ENCODE results near the gene GON4L. TPM values are rescaled to one million over a fixed set of nuclear protein-coding genes. Genes with fewer than 3 reads are reported as not detected.
"Not testable (repeated sequence)": the region's sequence is repeated elsewhere in the genome, so short reads cannot be mapped to it uniquely, and the experiment has no call there.

GON4L gene
- total RNA-seq, 4 donors from 2014 or later, result 24.9 to 43.9 (median 33.6) TPM

DNA sequence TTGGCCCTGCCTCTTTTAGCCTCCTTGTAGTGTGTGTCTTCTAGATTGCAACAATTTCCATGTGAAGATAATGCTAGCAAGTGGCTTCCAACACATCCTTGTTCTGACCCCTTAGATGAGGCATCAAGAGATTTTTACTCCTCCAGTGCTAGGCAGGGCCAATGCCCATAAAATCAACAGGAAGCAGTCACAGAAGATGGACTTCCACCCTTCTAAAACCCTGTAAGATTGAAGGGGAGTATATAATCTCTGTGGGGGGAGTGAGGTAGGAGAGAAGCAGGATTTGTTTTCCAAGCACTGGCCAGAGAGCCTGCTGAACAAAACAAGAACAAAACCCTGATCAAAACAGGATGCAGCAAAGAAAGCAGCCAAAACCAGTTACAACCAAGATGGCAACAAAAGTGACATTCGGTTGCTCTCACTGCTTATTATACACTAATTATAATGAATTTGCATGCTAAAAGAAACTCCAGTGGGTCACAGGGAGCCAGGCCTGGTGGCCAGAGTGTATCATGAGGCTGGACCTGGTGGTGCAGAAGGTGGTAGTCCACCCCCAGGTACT lies 12.1 kb downstream of the GON4L start:
- TF ChIP-seq, protein P1, sequence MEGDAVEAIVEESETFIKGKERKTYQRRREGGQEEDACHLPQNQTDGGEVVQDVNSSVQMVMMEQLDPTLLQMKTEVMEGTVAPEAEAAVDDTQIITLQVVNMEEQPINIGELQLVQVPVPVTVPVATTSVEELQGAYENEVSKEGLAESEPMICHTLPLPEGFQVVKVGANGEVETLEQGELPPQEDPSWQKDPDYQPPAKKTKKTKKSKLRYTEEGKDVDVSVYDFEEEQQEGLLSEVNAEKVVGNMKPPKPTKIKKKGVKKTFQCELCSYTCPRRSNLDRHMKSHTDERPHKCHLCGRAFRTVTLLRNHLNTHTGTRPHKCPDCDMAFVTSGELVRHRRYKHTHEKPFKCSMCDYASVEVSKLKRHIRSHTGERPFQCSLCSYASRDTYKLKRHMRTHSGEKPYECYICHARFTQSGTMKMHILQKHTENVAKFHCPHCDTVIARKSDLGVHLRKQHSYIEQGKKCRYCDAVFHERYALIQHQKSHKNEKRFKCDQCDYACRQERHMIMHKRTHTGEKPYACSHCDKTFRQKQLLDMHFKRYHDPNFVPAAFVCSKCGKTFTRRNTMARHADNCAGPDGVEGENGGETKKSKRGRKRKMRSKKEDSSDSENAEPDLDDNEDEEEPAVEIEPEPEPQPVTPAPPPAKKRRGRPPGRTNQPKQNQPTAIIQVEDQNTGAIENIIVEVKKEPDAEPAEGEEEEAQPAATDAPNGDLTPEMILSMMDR (IDR thresholded peaks at IDR 0.05), result no peak
- no peak overlapping the region for H3K4me3 ChIP-seq (ENCODE audit: low read depth, poor library complexity, severe bottlenecking)
- WGBS, 2 donors, result 75 to 79% methylated on average over 1 of the region's 1 CpG
- intact Hi-C loops (cut with DNase I; ENCODE audit: low total_unique reads), result no loop called here
- peak in 1 of 2 donors; percentile 12 for DNase-seq (ENCODE audit: low spot score in 2 of 2)

DNA sequence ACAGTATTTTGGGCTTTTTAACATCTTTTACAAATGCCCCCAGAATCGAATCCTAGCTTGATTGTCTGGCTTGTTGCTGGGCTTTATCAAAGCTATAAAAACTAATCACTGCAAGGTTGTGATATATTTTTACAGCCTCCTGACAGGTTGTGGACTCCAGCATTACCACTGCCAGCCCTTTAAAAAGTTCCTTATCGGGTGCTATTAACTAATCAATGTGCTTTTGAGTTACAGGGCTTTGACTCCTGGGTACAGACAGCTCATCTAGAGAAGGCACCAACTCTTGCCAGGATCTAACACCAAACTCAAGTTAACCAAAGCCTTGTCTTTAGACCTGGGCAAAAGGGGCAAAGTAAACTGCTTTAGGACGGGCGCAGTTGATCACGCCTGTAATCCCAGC lies 16.6 kb downstream of the GON4L start:
- WGBS, 2 donors, result 93% methylated on average over 5 of the region's 5 CpGs
- no peak overlapping the region for H3K4me3 ChIP-seq (ENCODE audit: low read depth, poor library complexity, severe bottlenecking)

DNA sequence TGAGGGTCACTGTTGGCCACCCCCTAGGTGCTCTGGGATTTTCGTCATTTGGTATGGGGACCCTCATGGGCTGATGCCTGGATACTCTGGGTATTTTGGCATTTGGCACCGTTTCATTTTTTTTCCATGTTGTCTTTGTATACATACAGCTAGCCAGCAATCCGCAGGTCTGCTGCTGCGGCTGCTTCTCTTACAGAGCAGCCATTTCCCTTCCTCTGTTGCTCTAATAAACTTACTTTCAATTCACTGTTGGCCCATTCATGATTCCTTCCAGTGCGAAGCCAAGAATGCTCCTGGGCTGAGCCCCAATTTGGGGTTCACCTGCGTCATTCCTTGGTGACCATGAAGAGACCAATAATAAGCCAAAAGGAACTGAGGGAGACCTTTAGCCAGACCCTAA lies 21.5 kb downstream of the GON4L start:
- TF ChIP-seq, protein P1 (IDR thresholded peaks at IDR 0.05), result no peak
- TF ChIP-seq POLR2A (IDR thresholded peaks at IDR 0.05), result no peak
- H3K4me3 ChIP-seq (ENCODE audit: low read depth, poor library complexity, severe bottlenecking), result no peak overlapping the region
- intact Hi-C loops (cut with DNase I; ENCODE audit: low total_unique reads), result no loop called here
- WGBS, 2 donors, result 92 to 95% methylated on average over 6 of the region's 6 CpGs
- peak in 1 of 2 donors; percentile 31 for DNase-seq (ENCODE audit: low spot score in 2 of 2)

More for the DNA sequence above, 16.6 kb downstream of the GON4L start:
- no peak for TF ChIP-seq POLR2A (IDR thresholded peaks at IDR 0.05)
- TF ChIP-seq, protein P1 (IDR thresholded peaks at IDR 0.05), result no peak
- intact Hi-C loops (cut with DNase I; ENCODE audit: low total_unique reads), result no loop called here
- DNase-seq (ENCODE audit: low spot score in 2 of 2), result peak in 1 of 2 donors; percentile 6

DNA sequence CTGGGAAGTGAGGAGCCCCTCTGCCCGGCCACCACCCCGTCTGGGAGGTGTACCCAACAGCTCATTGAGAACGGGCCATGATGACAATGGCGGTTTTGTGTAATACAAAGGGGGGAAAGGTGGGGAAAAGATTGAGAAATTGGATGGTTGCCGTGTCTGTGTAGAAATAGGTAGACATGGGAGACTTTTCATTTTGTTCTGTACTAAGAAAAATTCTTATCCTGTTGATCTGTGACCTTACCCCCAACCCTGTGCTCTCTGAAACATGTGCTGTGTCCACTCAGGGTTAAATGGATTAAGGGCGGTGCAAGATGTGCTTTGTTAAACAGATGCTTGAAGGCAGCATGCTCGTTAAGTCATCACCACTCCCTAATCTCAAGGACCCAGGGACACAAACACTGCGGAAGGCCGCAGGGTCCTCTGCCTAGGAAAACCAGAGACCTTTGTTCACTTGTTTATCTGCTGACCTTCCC lies 22.1 kb downstream of the GON4L start:
- 82 to 87% methylated on average over 9 of the region's 9 CpGs for WGBS, 2 donors
- H3K4me3 ChIP-seq (ENCODE audit: low read depth, poor library complexity, severe bottlenecking); intact Hi-C loops (cut with DNase I; ENCODE audit: low total_unique reads); DNase-seq (ENCODE audit: low spot score in 2 of 2): not testable (repeated sequence)

DNA sequence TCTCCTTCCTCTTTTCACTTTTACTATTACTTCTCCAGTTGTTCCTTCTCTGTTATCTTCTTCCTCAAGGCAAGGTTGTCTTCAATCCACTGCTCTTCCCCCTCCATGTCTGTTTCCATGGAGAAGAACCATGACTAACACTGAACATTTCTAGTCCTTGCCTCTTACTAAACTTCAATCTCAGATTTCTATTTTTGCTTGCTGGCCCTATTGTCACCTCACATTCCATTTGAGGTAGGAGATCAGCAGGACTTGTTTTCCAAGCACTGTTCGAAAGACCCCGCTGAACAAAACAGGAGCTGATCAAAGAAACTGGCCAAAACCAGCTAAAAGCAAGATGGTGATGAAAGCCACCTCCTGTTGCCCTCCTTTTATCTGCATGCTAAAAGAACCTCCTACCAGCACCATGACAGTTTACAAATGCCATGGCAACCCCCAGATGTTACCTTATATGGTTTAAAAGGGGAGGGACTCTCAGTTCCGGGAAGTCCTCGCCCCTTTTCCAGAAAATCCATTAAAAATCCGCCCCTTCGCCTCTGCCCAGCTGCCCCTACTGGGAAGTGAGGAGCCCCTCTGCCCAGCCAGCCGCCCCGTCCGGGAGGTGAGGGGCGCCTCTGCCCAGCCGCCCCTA lies 22.6 kb downstream of the GON4L start:
- no peak overlapping the region for H3K4me3 ChIP-seq (ENCODE audit: low read depth, poor library complexity, severe bottlenecking)
- peak in 1 of 2 donors; percentile 31 for DNase-seq (ENCODE audit: low spot score in 2 of 2)
- intact Hi-C loops (cut with DNase I; ENCODE audit: low total_unique reads), result no loop called here
- WGBS, 2 donors, result 94 to 96% methylated on average over 11 of the region's 11 CpGs
- TF ChIP-seq, protein P1 (IDR thresholded peaks at IDR 0.05), result no peak
- TF ChIP-seq POLR2A (IDR thresholded peaks at IDR 0.05), result no peak

DNA sequence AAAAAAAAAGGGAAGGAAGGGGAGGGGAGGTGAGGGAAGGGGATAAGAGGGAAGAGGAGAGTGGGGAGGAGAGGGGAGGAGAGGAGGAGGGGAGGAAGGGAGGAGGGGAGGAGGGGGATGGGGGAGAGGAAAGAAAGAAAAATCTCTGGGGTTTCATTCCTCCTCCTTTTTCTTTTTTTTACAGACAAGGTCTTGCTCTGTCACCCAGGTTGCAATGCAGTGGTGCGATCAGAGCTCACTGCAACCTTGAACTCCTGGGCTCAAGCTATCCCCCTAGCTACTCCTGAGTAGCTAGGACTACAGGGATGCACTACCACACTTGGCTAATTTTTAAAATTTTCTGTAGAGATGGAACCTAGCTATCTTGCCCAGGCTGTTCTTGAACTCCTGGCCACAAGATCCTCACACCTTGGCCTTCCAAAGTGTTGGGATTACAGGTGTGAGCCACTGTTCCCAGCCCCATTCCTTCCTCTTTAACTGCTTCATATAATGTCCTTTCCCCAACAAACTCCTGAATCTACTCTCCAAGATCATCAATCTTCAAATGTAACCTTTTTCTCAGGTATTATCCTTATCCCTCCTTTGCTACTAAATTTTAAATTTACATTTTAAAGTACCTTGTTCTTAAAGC lies 23.2 kb downstream of the GON4L start:
- peak in 1 of 2 donors; percentile 10 for DNase-seq (ENCODE audit: low spot score in 2 of 2)
- WGBS, 2 donors, result 76 to 89% methylated on average over 1 of the region's 1 CpG
- intact Hi-C loops (cut with DNase I; ENCODE audit: low total_unique reads), result no loop called here

More for the DNA sequence above, 23.2 kb downstream of the GON4L start:
- TF ChIP-seq POLR2A (IDR thresholded peaks at IDR 0.05), result no peak
- TF ChIP-seq, protein P1 (IDR thresholded peaks at IDR 0.05), result no peak
- H3K4me3 ChIP-seq (ENCODE audit: low read depth, poor library complexity, severe bottlenecking), result no peak overlapping the region
